Brain microvascular endothelial cell (primary cell): ENCODE measurements around the gene NKX3-2.

Experiments used
- DNase-seq: peaks from one replicate; pipeline ENCODE4 v3.0.0-alpha.2; 2020
- H3K27ac ChIP-seq: fragments of 250-450 bp; sonication (Bioruptor Pico); 2 replicates; pipeline ENCODE4 v1.5.1; 2020; ENCODE audit warnings: mild to moderate bottlenecking, moderate library complexity
- H3K27me3 ChIP-seq: fragments of 250-450 bp; sonication (Bioruptor Pico); replicated peaks from 2 replicates; pipeline ENCODE4 v1.5.1; 2020; ENCODE audit warnings: mild to moderate bottlenecking
- H3K36me3 ChIP-seq: fragments of 250-450 bp; sonication (Bioruptor Pico); replicated peaks from 2 replicates; pipeline ENCODE4 v1.5.1; 2020; ENCODE audit warnings: mild to moderate bottlenecking
- H3K4me3 ChIP-seq: 2 replicates; pipeline ENCODE4 v1.5.1; 2011; ENCODE audit warnings: low read depth, mild to moderate bottlenecking, control low read depth, low read length, moderate library complexity
- CTCF ChIP-seq: IDR thresholded peaks from 2 replicates; pipeline ENCODE4 v1.5.1; 2011; ENCODE audit warnings: low read depth, mild to moderate bottlenecking, moderate library complexity, low read length, control low read depth, inconsistent platforms; ENCODE audit errors: missing control alignments
- in situ Hi-C: cut with HindIII; loops from 2 replicates; pipeline ENCODE4 v1.10.0; 2017; ENCODE audit warnings: low sequenced_read_pairs, low pct_ligation_motif_present

The NKX3-2 gene

GRCh38 chr4:13495753-13496152, 48.6 kb downstream of the NKX3-2 start:
- no peak for TF ChIP-seq CTCF
- no peak for DNase-seq
- Histone ChIP-seq H3K4me3 (no peak overlapping the region), H3K36me3 (no peaks in the 10 kb centered on the region), H3K27me3 (peaks cover 14% of the 10 kb centered on the region), H3K27ac (no peak overlapping the region)
- in situ Hi-C loops, result no loop called here

DNA sequence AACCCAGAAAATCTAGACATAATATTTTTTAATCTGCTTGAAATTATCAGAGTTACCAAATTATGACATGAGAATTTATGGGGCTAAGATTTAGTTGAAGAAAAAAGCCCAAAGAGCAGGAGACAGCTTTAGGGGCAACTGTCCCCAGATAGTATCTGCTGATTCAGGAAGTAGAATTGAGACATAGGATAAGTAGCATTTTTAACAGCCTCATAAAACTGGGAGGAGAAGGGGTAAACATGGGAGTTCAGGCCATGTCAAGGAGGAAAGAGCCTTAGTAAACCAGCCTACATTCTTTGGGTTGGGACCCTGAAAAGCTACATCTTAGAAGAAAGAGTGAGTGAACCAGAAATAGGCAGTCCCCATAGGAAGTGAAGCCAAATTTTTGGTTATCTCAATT, 50.5 kb downstream of the NKX3-2 start:
- TF ChIP-seq CTCF, result no peak
- in situ Hi-C loops, result no loop called here
- Histone ChIP-seq H3K4me3 (no peak overlapping the region), H3K36me3 (no peaks in the 10 kb centered on the region), H3K27me3 (peaks cover 10% of the 10 kb centered on the region), H3K27ac (no peak overlapping the region)
- DNase-seq, result no peak

GRCh38 chr4:13492747-13493146, 51.6 kb downstream of the NKX3-2 start:
- in situ Hi-C loops, result no loop called here

More at GRCh38 chr4:13492747-13493146, 51.6 kb downstream of the NKX3-2 start:
- Histone ChIP-seq H3K36me3 (no peaks in the 10 kb centered on the region), H3K27me3 (peaks cover 7% of the 10 kb centered on the region), H3K4me3 (no peak overlapping the region), H3K27ac (no peak overlapping the region)
- no peak for DNase-seq
- no peak for TF ChIP-seq CTCF
